ENCODE data around the gene EFR3B.
A peak's percentile ranks its signal among the peaks of the same experiment; 100 is the strongest.
"Not testable (repeated sequence)": the region's sequence is repeated elsewhere in the genome, so short reads cannot be mapped to it uniquely, and the experiment has no call there.

EFR3B gene

DNA sequence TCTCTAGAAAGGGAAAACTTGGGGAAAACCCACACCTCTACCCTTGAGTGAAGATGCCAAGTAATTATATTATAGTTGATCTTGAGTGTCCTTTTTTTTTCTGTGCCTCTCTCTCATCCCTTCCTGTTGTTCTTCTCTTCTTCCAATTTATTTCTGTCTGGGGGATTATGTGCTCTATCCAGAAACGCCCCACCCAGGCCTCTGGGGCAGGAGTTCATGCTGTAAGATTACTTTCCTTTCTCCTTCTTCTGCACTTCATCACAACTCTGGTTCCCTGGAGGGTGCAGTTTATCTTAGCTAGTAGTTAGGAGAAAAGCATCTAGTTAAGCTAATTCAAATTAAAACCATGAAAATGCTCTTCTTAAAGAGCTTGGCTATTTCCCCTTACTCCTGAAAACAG, 39.8 kb upstream of the EFR3B start:
- no peak overlapping the region for H3K27ac ChIP-seq
- TF ChIP-seq, protein P1, sequence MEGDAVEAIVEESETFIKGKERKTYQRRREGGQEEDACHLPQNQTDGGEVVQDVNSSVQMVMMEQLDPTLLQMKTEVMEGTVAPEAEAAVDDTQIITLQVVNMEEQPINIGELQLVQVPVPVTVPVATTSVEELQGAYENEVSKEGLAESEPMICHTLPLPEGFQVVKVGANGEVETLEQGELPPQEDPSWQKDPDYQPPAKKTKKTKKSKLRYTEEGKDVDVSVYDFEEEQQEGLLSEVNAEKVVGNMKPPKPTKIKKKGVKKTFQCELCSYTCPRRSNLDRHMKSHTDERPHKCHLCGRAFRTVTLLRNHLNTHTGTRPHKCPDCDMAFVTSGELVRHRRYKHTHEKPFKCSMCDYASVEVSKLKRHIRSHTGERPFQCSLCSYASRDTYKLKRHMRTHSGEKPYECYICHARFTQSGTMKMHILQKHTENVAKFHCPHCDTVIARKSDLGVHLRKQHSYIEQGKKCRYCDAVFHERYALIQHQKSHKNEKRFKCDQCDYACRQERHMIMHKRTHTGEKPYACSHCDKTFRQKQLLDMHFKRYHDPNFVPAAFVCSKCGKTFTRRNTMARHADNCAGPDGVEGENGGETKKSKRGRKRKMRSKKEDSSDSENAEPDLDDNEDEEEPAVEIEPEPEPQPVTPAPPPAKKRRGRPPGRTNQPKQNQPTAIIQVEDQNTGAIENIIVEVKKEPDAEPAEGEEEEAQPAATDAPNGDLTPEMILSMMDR (IDR thresholded peaks at IDR 0.05), result no peak
- no peak for TF ChIP-seq ZFX (IDR thresholded peaks at IDR 0.05; ENCODE audit: borderline replicate concordance)

DNA sequence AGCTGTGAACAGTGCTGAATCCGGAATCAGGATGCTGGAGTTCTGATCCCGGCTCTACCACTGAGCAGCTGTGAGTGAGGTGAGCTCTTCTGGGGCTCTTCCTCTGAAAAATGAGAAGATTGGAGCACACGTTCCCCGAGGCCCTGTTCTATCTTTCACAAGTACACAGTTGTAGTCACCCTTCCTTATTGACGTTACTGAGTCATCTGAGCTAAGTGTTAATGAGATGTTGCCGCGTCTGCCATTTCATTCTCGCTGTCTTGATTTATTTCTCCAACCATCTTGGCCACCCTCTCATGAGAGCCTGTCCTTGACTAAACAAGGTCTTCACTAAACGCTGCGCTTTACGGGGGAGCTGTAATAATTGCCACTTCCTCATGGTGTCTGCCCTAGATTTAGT, 31.9 kb upstream of the EFR3B start:
- TF ChIP-seq, protein P1 (IDR thresholded peaks at IDR 0.05), result no peak
- TF ChIP-seq ZFX (IDR thresholded peaks at IDR 0.05; ENCODE audit: borderline replicate concordance), result no peak
- H3K27ac ChIP-seq, result no peak overlapping the region

DNA sequence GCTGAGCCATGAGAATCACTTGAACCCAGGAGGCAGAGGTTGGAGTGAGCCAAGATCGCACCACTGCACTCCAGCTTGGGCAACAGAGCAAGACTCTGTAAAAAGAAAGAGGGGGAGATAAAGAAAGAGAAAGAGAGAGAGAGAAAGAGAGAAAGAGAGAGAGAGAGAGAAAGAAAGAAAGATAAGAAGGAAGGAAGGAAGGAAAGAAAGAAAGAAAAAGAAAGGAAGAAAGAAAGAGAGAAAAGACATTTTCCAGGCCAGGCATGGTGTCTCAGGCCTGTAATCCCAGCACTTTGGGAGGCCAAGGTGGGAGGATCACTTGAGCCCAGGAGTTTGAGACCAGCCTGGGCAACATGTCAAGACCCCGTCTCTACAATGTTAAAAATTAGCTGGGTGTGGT, 30.5 kb upstream of the EFR3B start:
- H3K27ac ChIP-seq, result not testable (repeated sequence)

DNA sequence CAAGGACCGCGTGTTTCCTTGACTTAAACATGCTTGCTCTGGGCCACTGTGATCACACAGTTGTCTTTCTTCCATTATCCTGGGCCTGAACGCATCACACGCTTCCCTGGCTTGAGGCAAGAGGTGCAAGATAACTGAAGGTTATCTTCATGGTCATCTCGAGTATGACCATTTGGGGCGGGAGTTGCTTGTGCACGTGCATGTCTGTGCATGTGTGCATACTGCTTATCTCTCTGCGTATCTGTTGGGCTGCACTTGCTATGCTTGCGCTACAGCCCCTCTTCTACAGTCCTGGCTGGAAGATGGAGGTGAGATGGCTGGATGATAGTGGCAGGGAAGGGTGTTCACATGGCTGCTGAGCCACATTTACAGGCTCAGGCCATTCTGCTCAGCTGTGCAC, 27.2 kb upstream of the EFR3B start:
- no peak overlapping the region for H3K27ac ChIP-seq
- TF ChIP-seq, protein P1 (IDR thresholded peaks at IDR 0.05), result no peak
- TF ChIP-seq ZFX (IDR thresholded peaks at IDR 0.05; ENCODE audit: borderline replicate concordance), result no peak

DNA sequence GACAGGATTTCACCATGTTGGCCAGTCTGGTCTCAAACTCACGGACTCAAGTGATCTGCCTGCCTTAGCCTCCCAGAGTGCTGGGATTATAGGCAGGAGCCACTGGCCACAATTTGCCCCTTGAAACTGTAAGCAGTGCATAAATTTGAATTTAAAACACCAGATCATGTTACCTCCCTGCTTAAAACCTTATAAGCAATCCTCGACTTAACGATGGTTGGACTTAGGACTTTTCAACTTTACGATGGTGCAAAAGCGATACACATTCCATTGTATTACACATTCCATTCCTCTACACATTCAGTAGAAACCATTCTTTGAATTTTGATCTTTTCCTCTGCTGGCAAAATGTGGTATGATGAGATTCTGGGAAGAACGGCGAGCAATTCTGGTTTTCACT, 23.2 kb upstream of the EFR3B start:
- H3K27ac ChIP-seq, result peak overlapping the region; percentile 9
- TF ChIP-seq, protein P1 (IDR thresholded peaks at IDR 0.05), result no peak
- no peak for TF ChIP-seq ZFX (IDR thresholded peaks at IDR 0.05; ENCODE audit: borderline replicate concordance)

DNA sequence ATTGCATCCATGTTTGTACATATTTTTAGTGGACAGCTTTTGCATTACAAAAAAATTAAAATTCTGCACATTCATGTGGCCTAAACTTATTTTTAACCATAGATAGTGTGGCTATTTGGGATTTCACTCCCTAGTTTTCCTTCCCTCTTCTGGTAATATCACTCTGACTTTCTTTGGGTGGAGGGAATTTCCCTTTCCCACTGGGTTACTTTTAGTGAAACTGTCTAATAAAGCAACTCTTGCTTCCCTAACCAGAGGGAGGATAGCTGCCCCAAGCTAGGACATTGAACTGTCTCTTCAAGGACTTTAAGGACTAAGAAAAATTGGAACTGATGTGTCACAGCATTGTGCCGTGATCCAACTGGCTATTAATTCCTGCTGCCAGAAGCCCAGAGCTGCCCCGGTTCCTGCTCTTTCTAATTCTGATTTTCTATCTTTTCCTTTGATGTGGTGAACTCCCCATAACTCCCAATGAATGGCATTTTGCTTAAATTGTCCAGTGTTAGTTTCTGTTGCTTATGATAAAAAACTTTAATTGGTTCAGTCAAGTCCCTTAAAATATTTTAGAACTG, 20.0 kb upstream of the EFR3B start:
- TF ChIP-seq, protein P1 (IDR thresholded peaks at IDR 0.05), result no peak
- TF ChIP-seq ZFX (IDR thresholded peaks at IDR 0.05; ENCODE audit: borderline replicate concordance), result no peak
- no peak overlapping the region for H3K27ac ChIP-seq

DNA sequence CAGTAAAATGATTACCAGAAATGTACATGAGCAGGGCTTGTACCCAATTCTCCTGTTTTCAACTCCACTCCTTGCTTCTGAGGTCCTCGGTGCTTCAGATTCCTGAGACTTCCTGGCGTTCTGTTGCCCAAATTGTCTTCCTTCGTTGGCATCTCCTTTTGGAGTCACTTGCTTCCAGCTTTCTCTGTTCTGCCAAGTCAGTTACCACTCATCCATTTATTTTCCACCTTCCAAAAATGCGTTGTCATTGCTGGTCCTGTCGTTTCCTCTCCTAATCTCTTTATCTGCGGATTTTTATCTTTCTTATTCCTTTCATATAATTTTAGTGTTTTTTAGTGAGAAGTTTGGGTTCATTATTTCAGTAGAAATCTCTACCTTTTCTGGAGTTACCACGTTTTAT, 18.5 kb upstream of the EFR3B start:
- TF ChIP-seq, protein P1 (IDR thresholded peaks at IDR 0.05), result no peak
- TF ChIP-seq ZFX (IDR thresholded peaks at IDR 0.05; ENCODE audit: borderline replicate concordance), result no peak

More for the DNA sequence above, 18.5 kb upstream of the EFR3B start:
- no peak overlapping the region for H3K27ac ChIP-seq

Data from 22Rv1 (cell line).